Activated naive CD8-positive, alpha-beta T cell (primary cell): ENCODE measurements around the gene ZFR2.
"Not testable (repeated sequence)": the region's sequence is repeated elsewhere in the genome, so short reads cannot be mapped to it uniquely, and the experiment has no call there.

Experiments used
- H3K27ac Mint-ChIP-seq: one replicate; pipeline ENCODE4 v1.8.0; 2021; ENCODE audit warnings: mixed read lengths
- H3K27me3 Mint-ChIP-seq: one replicate; pipeline ENCODE4 v1.8.0; 2021; ENCODE audit warnings: mixed read lengths
- H3K36me3 Mint-ChIP-seq: one replicate; pipeline ENCODE4 v1.8.0; 2021; ENCODE audit warnings: mixed read lengths
- H3K4me1 Mint-ChIP-seq: one replicate; pipeline ENCODE4 v1.8.0; 2021; ENCODE audit warnings: low read depth, mixed read lengths
- H3K4me3 Mint-ChIP-seq: one replicate; pipeline ENCODE4 v1.8.0; 2021; ENCODE audit warnings: mild to moderate bottlenecking, mixed read lengths
- H3K9me3 Mint-ChIP-seq: one replicate; pipeline ENCODE4 v1.8.0; 2021; ENCODE audit warnings: low read depth, mixed read lengths

Gene ZFR2

DNA sequence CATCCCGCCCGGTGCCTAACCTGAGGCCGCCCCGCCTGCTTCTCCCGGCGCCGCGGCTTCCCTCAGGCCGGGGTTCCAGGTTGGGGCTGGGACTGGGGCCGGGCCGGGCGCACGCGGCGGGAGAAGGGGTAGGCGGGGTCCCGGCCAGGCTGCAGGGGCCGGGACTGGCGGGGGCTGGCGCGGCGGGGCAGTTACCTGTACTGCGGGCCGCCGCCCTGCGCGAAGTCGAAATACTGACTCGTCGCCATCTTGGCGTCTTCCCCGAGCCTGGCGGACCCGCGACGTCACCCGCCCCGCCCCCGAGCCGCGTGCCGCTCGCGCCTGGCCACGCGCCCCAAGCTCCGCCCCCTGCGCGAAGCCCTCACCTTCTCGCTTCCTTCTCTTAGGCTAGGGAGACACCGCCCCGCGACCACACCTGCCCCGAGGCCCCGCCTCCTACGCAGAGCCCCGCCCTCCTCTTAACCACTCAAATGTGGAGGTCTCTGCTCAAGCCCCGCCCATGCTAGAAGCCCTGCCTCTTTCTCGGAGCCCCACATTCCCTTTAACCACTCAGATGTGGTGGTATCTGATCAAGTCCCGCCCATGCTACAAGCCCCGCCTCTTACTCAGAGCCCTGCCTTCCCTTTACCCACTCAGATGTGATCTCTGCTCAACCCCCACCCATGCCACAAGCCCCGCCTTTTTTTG is at the start of gene ZFR2:
ZFR2 (minus strand) TSS at position 269 of the 687 bp plus-strand sequence; CDS start at position 248, 21 bp downstream.
- Mint-ChIP-seq H3K4me1 (peaks cover 11% of the 10 kb centered on the region), H3K9me3 (no peaks in the 10 kb centered on the region), H3K4me3 (peak within 1 kb of the TSS; percentile 46), H3K27me3 (peaks cover 20% of the 10 kb centered on the region), H3K36me3 (peaks cover 3% of the 10 kb centered on the region), H3K27ac (no peak within 1 kb of the TSS)

GRCh38 chr19:3916033-3916432 is 47.2 kb upstream of the ZFR2 start:
- no peaks in the 10 kb centered on the region for H3K9me3 Mint-ChIP-seq
- H3K4me1 Mint-ChIP-seq, result no peaks in the 10 kb centered on the region
- H3K36me3 Mint-ChIP-seq, result peaks cover 3% of the 10 kb centered on the region
- H3K27me3 Mint-ChIP-seq, result peaks cover 4% of the 10 kb centered on the region
- no peak overlapping the region for H3K4me3 Mint-ChIP-seq
- no peak overlapping the region for H3K27ac Mint-ChIP-seq

GRCh38 chr19:3914199-3914598 is 45.4 kb upstream of the ZFR2 start:
- H3K9me3 Mint-ChIP-seq, result no peaks in the 10 kb centered on the region
- no peaks in the 10 kb centered on the region for H3K4me1 Mint-ChIP-seq
- peaks cover 4% of the 10 kb centered on the region for H3K27me3 Mint-ChIP-seq
- no peak overlapping the region for H3K4me3 Mint-ChIP-seq
- H3K27ac Mint-ChIP-seq, result no peak overlapping the region
- H3K36me3 Mint-ChIP-seq, result no peaks in the 10 kb centered on the region

- Mint-ChIP-seq H3K27ac (no peak overlapping the region), H3K36me3 (no peaks in the 10 kb centered on the region), H3K4me3 (no peak overlapping the region), H3K27me3 (no peaks in the 10 kb centered on the region), H3K4me1 (no peaks in the 10 kb centered on the region), H3K9me3 (no peaks in the 10 kb centered on the region)
These were observed 41.3 kb upstream of the ZFR2 start for GRCh38 chr19:3910105-3910504.

DNA sequence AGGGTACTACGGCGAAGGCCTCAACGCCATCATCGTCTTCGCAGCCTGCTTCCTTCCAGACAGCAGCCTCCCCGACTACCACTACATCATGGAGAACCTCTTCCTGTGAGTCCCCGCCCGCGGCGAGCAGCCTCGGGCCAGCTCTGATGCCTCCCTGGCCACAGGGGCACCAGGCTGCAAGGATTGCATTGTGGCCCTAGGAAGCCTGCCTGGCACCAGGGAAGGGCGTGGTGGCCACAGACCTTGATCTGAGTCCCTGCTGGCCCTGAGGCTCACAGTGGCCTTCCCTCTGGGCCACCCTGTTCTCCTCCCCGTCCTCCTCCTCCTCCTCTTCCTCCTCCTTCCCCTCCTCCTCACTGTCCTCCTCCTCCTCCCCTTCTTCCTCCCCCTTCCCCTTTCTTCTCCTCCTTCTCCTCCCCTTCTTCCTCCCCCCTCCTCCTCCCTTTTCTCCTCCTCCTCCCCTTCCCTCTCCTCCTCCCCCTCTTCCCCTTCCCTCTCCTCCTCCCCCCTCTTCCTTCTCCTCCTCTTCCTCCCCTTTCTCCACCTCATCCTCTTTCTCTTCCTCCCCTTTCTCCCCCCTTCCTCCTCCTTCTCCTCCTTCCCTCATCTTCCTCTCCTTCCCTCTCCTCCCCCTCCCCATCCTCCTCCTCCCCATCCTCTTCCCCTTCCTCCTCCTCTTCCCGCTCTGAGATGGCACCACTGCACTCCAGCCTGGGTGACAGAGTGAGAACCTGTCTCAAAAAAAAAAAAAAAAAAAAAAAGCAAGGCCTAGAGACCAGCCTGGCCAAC is 39.6 kb upstream of the ZFR2 start:
- H3K9me3 Mint-ChIP-seq, result no peaks in the 10 kb centered on the region

DNA sequence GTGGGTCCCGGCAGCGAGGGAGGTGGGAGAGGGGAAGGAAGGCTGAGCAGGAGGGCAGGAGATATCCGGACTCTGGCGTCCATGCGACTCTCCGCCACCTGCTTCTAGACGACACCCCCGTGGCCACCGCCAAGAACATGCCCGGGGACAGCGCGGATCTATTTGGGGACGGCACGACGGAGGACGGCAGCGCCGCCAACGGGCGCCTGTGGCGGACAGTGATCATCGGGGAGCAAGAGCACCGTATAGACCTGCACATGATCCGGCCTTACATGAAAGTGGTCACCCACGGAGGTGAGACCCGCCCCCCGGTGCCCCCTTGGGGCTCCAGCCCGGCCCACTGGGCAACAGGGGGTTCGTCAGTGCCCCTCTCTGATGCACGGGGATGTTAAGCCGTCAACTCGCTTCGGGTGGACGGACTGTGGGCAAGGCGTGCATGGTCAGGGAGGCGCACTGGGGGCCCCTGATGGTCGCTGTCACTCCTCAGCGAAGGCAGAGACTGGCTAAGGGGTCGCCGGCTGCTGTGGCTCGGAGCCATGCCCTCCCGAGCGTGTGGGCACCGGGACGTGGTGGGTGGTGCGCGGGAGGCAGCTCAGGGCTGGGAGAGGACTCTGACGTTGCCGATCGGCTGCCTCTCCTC is 38.9 kb upstream of the ZFR2 start:
- H3K36me3 Mint-ChIP-seq, result no peaks in the 10 kb centered on the region
- no peaks in the 10 kb centered on the region for H3K9me3 Mint-ChIP-seq
- no peaks in the 10 kb centered on the region for H3K4me1 Mint-ChIP-seq
- no peak overlapping the region for H3K27ac Mint-ChIP-seq
- no peak overlapping the region for H3K4me3 Mint-ChIP-seq
- no peaks in the 10 kb centered on the region for H3K27me3 Mint-ChIP-seq

More for the DNA sequence above, 39.6 kb upstream of the ZFR2 start:
- no peak overlapping the region for H3K4me3 Mint-ChIP-seq
- H3K36me3 Mint-ChIP-seq, result no peaks in the 10 kb centered on the region
- no peaks in the 10 kb centered on the region for H3K27me3 Mint-ChIP-seq
- no peak overlapping the region for H3K27ac Mint-ChIP-seq
- H3K4me1 Mint-ChIP-seq, result no peaks in the 10 kb centered on the region

DNA sequence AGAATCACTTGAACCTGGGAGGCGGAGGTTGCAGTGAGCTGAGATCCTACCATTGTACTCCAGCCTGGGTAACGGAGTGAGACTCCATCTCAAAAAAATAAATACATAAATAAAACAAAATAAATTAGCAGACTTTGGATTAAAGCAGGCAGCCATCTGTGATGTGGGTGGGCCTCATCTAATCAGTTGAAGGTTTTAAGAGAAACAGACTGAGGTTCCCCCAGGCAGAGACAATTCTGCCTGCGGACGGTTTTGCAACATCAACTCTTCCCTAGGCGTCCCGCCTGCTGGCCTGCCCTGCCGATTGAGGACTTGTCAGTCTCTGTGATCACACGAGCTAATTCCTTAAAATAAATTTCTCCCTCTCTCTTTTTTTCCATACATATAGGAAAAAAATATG is 35.4 kb upstream of the ZFR2 start:
- Mint-ChIP-seq H3K27me3 (no peaks in the 10 kb centered on the region), H3K27ac (no peak overlapping the region), H3K9me3 (no peaks in the 10 kb centered on the region), H3K4me1 (no peaks in the 10 kb centered on the region), H3K4me3 (no peak overlapping the region), H3K36me3 (no peaks in the 10 kb centered on the region)

DNA sequence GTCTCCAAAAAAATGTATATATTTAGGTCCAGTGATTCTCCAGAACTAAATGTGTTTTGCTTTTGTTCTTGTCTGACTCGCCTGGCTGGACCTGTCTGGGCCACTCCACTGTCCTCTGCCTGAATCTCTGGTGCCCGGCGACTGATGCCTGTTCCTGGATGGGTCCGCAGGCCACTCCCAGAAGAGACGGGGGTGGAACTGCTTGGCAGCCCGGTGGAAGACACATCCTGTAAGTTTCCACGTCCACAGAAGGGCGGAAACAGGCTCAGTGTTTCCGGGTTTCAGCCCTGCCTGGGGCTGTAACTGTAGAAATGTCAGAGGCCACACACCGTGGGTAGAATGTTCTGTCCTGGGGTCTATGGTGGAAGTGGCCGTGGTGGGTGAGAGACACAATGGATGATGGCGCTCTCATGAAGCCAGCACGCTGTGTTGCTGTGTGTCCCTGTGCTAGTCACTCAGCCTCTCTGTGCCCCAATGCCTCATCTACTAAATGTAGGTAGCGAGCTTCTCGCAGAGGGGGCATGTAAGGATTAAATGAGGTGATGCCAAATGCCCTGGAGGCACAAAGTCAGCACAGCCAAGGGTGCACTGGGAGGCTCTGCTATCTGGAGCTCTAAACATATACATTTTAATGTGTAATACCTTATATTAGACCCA is 33.6 kb upstream of the ZFR2 start:
- H3K27me3 Mint-ChIP-seq, result no peaks in the 10 kb centered on the region
- H3K36me3 Mint-ChIP-seq, result no peaks in the 10 kb centered on the region
- no peaks in the 10 kb centered on the region for H3K9me3 Mint-ChIP-seq
- H3K4me3 Mint-ChIP-seq, result no peak overlapping the region
- peaks cover 4% of the 10 kb centered on the region for H3K4me1 Mint-ChIP-seq
- no peak overlapping the region for H3K27ac Mint-ChIP-seq

- H3K4me1 Mint-ChIP-seq, result peaks cover 4% of the 10 kb centered on the region
- H3K4me3 Mint-ChIP-seq, result no peak overlapping the region
- H3K27me3 Mint-ChIP-seq, result no peaks in the 10 kb centered on the region
- H3K36me3 Mint-ChIP-seq, result no peaks in the 10 kb centered on the region
- H3K27ac Mint-ChIP-seq, result no peak overlapping the region
- no peaks in the 10 kb centered on the region for H3K9me3 Mint-ChIP-seq
These were observed 30.9 kb upstream of the ZFR2 start for GRCh38 chr19:3899531-3900294.

GRCh38 chr19:3898426-3898825 is 29.6 kb upstream of the ZFR2 start:
- Mint-ChIP-seq H3K27ac (no peak overlapping the region), H3K4me3 (no peak overlapping the region), H3K9me3 (no peaks in the 10 kb centered on the region), H3K4me1 (peaks cover 4% of the 10 kb centered on the region), H3K27me3 (no peaks in the 10 kb centered on the region), H3K36me3 (no peaks in the 10 kb centered on the region)

DNA sequence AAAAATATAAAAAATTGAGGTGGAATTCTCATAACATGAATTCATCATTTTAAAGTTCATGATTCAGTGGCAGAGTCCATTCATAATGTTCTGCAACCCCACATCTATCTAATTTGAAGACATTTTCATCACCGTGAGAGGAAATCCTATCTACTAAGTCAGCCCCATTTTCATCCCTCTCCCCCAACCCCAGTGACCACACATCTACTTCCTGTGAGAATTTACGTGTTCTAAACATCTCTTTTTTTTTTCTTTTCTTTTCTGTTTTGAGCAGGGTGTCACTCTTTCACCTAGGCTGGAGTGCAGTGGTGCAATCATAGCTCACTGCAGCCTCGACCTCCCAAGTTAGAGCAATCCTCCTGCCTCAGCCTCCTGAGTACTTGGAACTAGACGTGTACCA is 29.1 kb upstream of the ZFR2 start:
- H3K9me3 Mint-ChIP-seq, result no peaks in the 10 kb centered on the region
- H3K27ac Mint-ChIP-seq, result no peak overlapping the region
- H3K4me1 Mint-ChIP-seq, result peaks cover 4% of the 10 kb centered on the region
- H3K4me3 Mint-ChIP-seq, result no peak overlapping the region
- no peaks in the 10 kb centered on the region for H3K27me3 Mint-ChIP-seq
- no peaks in the 10 kb centered on the region for H3K36me3 Mint-ChIP-seq

DNA sequence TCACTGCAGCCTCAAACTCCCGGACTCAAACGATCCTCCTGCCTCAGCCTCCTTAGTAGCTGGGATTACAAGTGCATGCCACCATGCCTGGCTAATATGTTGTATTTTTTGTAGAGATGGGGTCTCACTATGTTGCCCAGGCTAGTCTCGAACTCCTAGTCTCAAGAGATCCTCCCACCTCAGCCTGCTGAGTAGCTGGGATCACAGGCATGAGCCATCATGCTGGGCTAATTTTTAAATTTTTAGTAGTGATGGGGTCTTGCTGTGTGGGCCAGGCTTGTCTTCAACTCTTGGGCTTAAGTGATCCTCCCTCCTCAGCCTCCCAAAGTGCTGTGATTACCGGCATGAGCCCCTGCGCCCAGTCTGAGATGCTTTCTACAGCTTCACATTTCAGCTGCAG is 26.9 kb upstream of the ZFR2 start:
- Mint-ChIP-seq H3K36me3 (no peaks in the 10 kb centered on the region), H3K27me3 (no peaks in the 10 kb centered on the region), H3K9me3 (no peaks in the 10 kb centered on the region), H3K27ac (no peak overlapping the region), H3K4me1 (peaks cover 4% of the 10 kb centered on the region), H3K4me3 (no peak overlapping the region)

DNA sequence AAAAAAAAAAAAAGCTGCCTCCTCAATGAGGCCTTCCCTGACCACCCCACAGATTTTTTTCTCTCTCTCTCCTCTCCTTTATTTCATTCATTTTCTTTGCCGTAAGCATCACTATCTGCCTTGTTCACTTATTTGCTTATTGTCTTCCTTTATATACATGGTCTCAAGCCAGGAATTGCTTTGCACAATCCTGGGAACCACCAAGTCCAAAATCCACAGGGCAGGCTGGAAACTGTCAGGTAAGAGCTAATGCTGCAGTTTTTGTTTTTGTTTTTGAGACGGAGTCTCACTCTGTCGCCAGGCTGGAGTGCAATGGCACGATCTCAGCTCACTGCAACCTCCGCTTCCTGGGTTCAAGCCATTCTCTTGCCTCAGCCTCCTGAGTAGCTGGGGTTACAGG is 26.1 kb upstream of the ZFR2 start:
- not testable (repeated sequence) for H3K36me3 Mint-ChIP-seq, H3K27me3 Mint-ChIP-seq, H3K27ac Mint-ChIP-seq

GRCh38 chr19:3893509-3894179 is 24.8 kb upstream of the ZFR2 start:
- Mint-ChIP-seq H3K4me3 (no peak overlapping the region), H3K36me3 (no peaks in the 10 kb centered on the region), H3K27ac (no peak overlapping the region), H3K4me1 (peaks cover 4% of the 10 kb centered on the region), H3K9me3 (no peaks in the 10 kb centered on the region), H3K27me3 (no peaks in the 10 kb centered on the region)

More for the DNA sequence above, 26.1 kb upstream of the ZFR2 start:
- not testable (repeated sequence) for H3K9me3 Mint-ChIP-seq, H3K4me1 Mint-ChIP-seq, H3K4me3 Mint-ChIP-seq
